Fibroblast of villous mesenchyme (primary cell): Measurements from ENCODE around the gene CPA2. TPM values are rescaled to one million over a fixed set of nuclear protein-coding genes. Genes with fewer than 3 reads are reported as not detected.
A peak's percentile ranks its signal among the peaks of the same experiment; 100 is the strongest.

Experiments used
- DNase-seq: peaks from one replicate; pipeline ENCODE4 v3.0.0-alpha.2; 2010; ENCODE audit warnings: low read depth
- H3K4me3 ChIP-seq: 2 replicates; pipeline ENCODE4 v1.5.1; 2011; ENCODE audit warnings: low read depth, mild to moderate bottlenecking, low read length
- CTCF ChIP-seq: IDR thresholded peaks from 2 replicates; pipeline ENCODE4 v1.5.1; 2012; ENCODE audit warnings: low read depth, mild to moderate bottlenecking, low read length; ENCODE audit not compliant: insufficient read depth
- total RNA-seq: library from RNA; depleted of rRNA; stranded (reverse); fragments of >200 nt; gene quantifications from 2 replicates; pipeline ENCODE4 v1.2.3, GENCODE V29; 2012

CPA2 gene
- total RNA-seq, 1 donor, result not detected

- no peak for TF ChIP-seq CTCF
- no peak for DNase-seq
- no peak overlapping the region for H3K4me3 ChIP-seq
Observed at GRCh38 chr7:130286881-130287280, 20.2 kb downstream of the CPA2 start.

GRCh38 chr7:130288168-130288567 lies 21.5 kb downstream of the CPA2 start:
- no peak for TF ChIP-seq CTCF
- no peak overlapping the region for H3K4me3 ChIP-seq
- no peak for DNase-seq

- no peak for DNase-seq
- no peak overlapping the region for H3K4me3 ChIP-seq
- no peak for TF ChIP-seq CTCF
Observed at GRCh38 chr7:130288829-130289228, 22.2 kb downstream of the CPA2 start.

GRCh38 chr7:130289478-130289877 lies 22.8 kb downstream of the CPA2 start:
- no peak overlapping the region for H3K4me3 ChIP-seq
- DNase-seq, result no peak
- no peak for TF ChIP-seq CTCF

- no peak for TF ChIP-seq CTCF
- no peak for DNase-seq
- no peak overlapping the region for H3K4me3 ChIP-seq
Observed at GRCh38 chr7:130290745-130291144, 24.1 kb downstream of the CPA2 start.

GRCh38 chr7:130292682-130293257 lies 26.1 kb downstream of the CPA2 start, which contains the start of gene CPA4:
Gene CPA4 (plus strand): TSS chr7:130293161. CDS start chr7:130293181, 20 bp downstream.
- no peak within 1 kb of the TSS for H3K4me3 ChIP-seq
- no peak for TF ChIP-seq CTCF
- DNase-seq, result peak; percentile 80

- no peak for DNase-seq
- TF ChIP-seq CTCF, result no peak
- H3K4me3 ChIP-seq, result no peak overlapping the region
Observed at GRCh38 chr7:130293521-130293920, 26.9 kb downstream of the CPA2 start.
